ENCODE results near the gene CLSTN1.
A peak's percentile ranks its signal among the peaks of the same experiment; 100 is the strongest.

The CLSTN1 gene

GRCh38 chr1:9850442-9851162 lies 26.8 kb upstream of the CLSTN1 start:
- DNase-seq = no peak

- no peak for DNase-seq
Observed at GRCh38 chr1:9849691-9850441, 26.1 kb upstream of the CLSTN1 start.

- DNase-seq = no peak
Observed at GRCh38 chr1:9848022-9848421, 24.3 kb upstream of the CLSTN1 start.

- no peak for DNase-seq
Observed at GRCh38 chr1:9847269-9847668, 23.5 kb upstream of the CLSTN1 start.

- DNase-seq = no peak
Observed at GRCh38 chr1:9846611-9847171, 22.9 kb upstream of the CLSTN1 start.

- DNase-seq = no peak
Observed at GRCh38 chr1:9845914-9846313, 22.1 kb upstream of the CLSTN1 start.

- DNase-seq = no peak
Observed at GRCh38 chr1:9844756-9845155, 21.0 kb upstream of the CLSTN1 start.

GRCh38 chr1:9844106-9844505 lies 20.3 kb upstream of the CLSTN1 start:
- no peak for DNase-seq

- no peak for DNase-seq
Observed at GRCh38 chr1:9843576-9843945, 19.8 kb upstream of the CLSTN1 start.

- no peak for DNase-seq
Observed at GRCh38 chr1:9842781-9843575, 19.2 kb upstream of the CLSTN1 start.

GRCh38 chr1:9842073-9842711 lies 18.4 kb upstream of the CLSTN1 start:
- peak; percentile 51 for DNase-seq

- no peak for DNase-seq
Observed at GRCh38 chr1:9841460-9841859, 17.7 kb upstream of the CLSTN1 start.

GRCh38 chr1:9840176-9840575 lies 16.4 kb upstream of the CLSTN1 start:
- no peak for DNase-seq

GRCh38 chr1:9838946-9839345 lies 15.2 kb upstream of the CLSTN1 start:
- no peak for DNase-seq

GRCh38 chr1:9836632-9836960 lies 12.8 kb upstream of the CLSTN1 start:
- no peak for DNase-seq

GRCh38 chr1:9835758-9836631 lies 12.2 kb upstream of the CLSTN1 start:
- DNase-seq = no peak

- no peak for DNase-seq
Observed at GRCh38 chr1:9835404-9835757, 11.6 kb upstream of the CLSTN1 start.

GRCh38 chr1:9833632-9834031 lies 9.9 kb upstream of the CLSTN1 start:
- DNase-seq = no peak

- no peak for DNase-seq
Observed at GRCh38 chr1:9827558-9828185, 3.9 kb upstream of the CLSTN1 start.

- DNase-seq = no peak
Observed at GRCh38 chr1:9826616-9827015, 2.9 kb upstream of the CLSTN1 start.

- no peak for DNase-seq
Observed at GRCh38 chr1:9826087-9826486, 2.3 kb upstream of the CLSTN1 start.
